AG04449 (cell line): ENCODE data around the gene SLC39A8.

Experiments used
- CTCF ChIA-PET: fragments of 350-600 bp; formaldehyde crosslinking; extraction: SDS; loops from one replicate; lab custom pipeline; 2021; ENCODE audit warnings: antibody characterized with exemption; lab: Yijun Ruan, JAX
- POLR2A ChIA-PET: fragments of 400-600, 350-600 bp; formaldehyde crosslinking; extraction: SDS; loops from one replicate; lab custom pipeline; 2020; ENCODE audit warnings: antibody characterized with exemption, inconsistent platforms; lab: Yijun Ruan, JAX
- DNase-seq: peaks from one replicate; pipeline ENCODE4 v3.0.0-alpha.2; 2010; ENCODE audit warnings: low read depth, low spot score
- H3K4me3 ChIP-seq: 2 replicates; pipeline ENCODE4 v1.5.1; 2011; ENCODE audit warnings: low read depth, mild to moderate bottlenecking, control low read depth, low read length
- CTCF ChIP-seq: IDR thresholded peaks from one replicate; pipeline ENCODE4 v1.5.1; 2011; ENCODE audit warnings: mild to moderate bottlenecking, moderate library complexity, low read length, control low read depth, inconsistent platforms; ENCODE audit not compliant: insufficient read depth; ENCODE audit errors: missing control alignments

Gene SLC39A8

DNA sequence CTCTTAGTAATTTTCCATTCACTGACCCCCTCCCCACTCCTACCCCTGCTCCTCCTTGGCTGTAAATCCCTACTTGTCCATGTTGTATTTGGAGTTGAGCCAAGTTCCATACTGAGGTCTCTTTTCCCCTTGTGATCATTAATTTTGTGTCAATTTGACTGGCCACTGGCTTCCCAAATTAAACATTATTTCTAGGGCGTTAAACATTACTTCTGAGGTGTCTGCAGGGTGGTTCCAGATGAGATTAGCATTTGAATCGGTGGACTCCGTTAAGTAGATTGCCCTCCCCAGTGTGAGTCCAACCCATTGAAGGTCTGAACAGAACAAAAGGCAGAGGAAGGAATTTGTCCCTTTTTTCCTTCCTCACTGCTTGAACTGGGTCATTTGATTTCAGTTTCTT lies 25.7 kb downstream of the SLC39A8 start:
- POLR2A ChIA-PET: no interaction called here
- no peak for TF ChIP-seq CTCF
- no peak for DNase-seq
- CTCF ChIA-PET: no interaction called here
- H3K4me3 ChIP-seq: no peak overlapping the region

DNA sequence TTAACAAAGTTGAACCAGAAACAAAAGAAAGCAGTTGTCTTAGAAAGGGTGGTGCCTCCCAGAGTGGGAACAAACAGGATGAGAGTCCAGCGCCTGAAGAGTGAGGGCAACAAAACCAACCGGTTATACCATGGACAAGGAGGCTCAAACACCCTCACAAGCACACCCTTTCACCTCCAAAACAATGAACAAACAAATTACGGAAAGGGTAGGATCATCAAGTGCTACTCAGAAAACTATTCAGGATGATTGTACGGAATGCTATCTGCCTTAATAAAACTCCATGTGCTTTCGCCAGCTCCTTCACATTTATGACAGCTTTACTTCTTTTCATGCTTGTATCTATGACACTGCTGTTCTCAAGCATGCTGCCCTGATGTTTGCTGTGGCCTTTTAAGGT lies 26.8 kb downstream of the SLC39A8 start:
- TF ChIP-seq CTCF: no peak
- ChIA-PET POLR2A (no interaction called here), CTCF (no interaction called here)
- no peak overlapping the region for H3K4me3 ChIP-seq
- no peak for DNase-seq

DNA sequence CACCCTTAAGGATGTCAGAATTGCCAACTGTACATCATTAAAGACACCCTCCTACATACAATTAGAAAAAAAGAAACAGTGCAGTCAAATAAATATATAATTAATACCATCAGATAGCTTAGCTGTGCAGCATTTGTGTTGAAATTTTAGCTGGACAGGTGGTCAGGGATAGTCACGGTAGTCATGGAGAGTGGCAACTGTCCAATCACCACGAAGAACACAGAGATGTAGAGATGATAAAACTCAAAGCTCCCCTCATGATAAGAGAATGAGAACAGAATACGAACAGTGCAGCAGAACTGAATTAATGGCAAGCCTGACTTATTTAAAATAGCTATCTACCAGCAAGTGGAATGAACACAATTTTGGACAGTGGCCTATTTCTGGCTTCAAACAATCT lies 27.2 kb downstream of the SLC39A8 start:
- ChIA-PET POLR2A (no interaction called here), CTCF (no interaction called here)
- H3K4me3 ChIP-seq: no peak overlapping the region
- no peak for DNase-seq
- TF ChIP-seq CTCF: no peak

GRCh38 chr4:102317459-102317858 lies 27.8 kb downstream of the SLC39A8 start:
- ChIA-PET CTCF (no interaction called here), POLR2A (no interaction called here)
- DNase-seq: no peak
- no peak overlapping the region for H3K4me3 ChIP-seq
- TF ChIP-seq CTCF: no peak

GRCh38 chr4:102316585-102316984 lies 28.7 kb downstream of the SLC39A8 start:
- TF ChIP-seq CTCF: no peak
- no peak for DNase-seq
- H3K4me3 ChIP-seq: no peak overlapping the region
- POLR2A ChIA-PET: no interaction called here
- CTCF ChIA-PET: no interaction called here

- ChIA-PET CTCF (no interaction called here), POLR2A (no interaction called here)
- no peak for DNase-seq
- TF ChIP-seq CTCF: no peak
- no peak overlapping the region for H3K4me3 ChIP-seq
Observed at GRCh38 chr4:102315532-102315931, 29.8 kb downstream of the SLC39A8 start.
